ENCODE data around the gene ATP5ME. TPM values are rescaled to one million over a fixed set of nuclear protein-coding genes. Genes with fewer than 3 reads are reported as not detected.

The ATP5ME gene
- total and polyA plus RNA-seq, 2 of the 13 experiments (the other 11 are each of a cell fraction or from before 2014, with no cell fraction given) = 305 to 753 TPM

GRCh38 chr4:665751-666435, 8.2 kb downstream of the ATP5ME start:
- Histone ChIP-seq H3K4me2 (ENCODE audit: low read depth, low read length) (peak overlapping the region; percentile 55; the same call in 1 of the 2 replicates), H3K27me3 (ENCODE audit: control insufficient read depth in 1 of 2, insufficient read depth in 2 of 2, low read length in 2 of 2) (peaks cover 3 to 33% of the 10 kb centered on the region in 2 experiments; a peak in 4 of 5 replicates), H3K36me3 (replicated peaks in 1 of 2; ENCODE audit: control insufficient read depth in 1 of 2, insufficient read depth in 2 of 2, low read length in 2 of 2) (no peaks in the 10 kb centered on the region), H4K20me1 (ENCODE audit: insufficient read depth, low read length) (no peaks in the 10 kb centered on the region), H3K4me3 (replicated peaks in 1 of 3; ENCODE audit: insufficient read depth in 1 of 3, low read depth in 2 of 3, low read length in 3 of 3) (peak overlapping the region in 2 of 3 experiments; percentile 13 to 50; a peak in 3 of 6 replicates), H3K9me3 (ENCODE audit: low read length) (no peaks in the 10 kb centered on the region), H3K4me1 (ENCODE audit: insufficient read depth, low read length) (peaks cover 24% of the 10 kb centered on the region), H2AFZ (ENCODE audit: low read length) (no peak overlapping the region), H3K9ac (ENCODE audit: insufficient read depth, low read depth, low read length) (peak overlapping the region; percentile 29; the same call in 1 of the 2 replicates), H3K79me2 (ENCODE audit: insufficient read depth, low read length) (no peaks in the 10 kb centered on the region), H3K27ac (ENCODE audit: extremely low read length, insufficient read depth, low read length) (no peak overlapping the region)
- ChIA-PET CTCF (ENCODE audit: low intra/inter-chr PET ratio, low total read pairs) (no interaction called here), POLR2A (interaction anchor here (1.5 kb wide), 1 partner anchor 21 kb away, joined by 3 read pairs; no protein-coding TSS in a partner anchor)
- TF ChIP-seq NFKB2 (CRISPR knock-in tag; IDR thresholded peaks at IDR 0.05; ENCODE audit: borderline replicate concordance) (0 out of 2 replicates have a peak, but pooled peaks have one; percentile 17), CREM (IDR thresholded peaks at IDR 0.05) (no peak), CREM (CRISPR knock-in tag; IDR thresholded peaks at IDR 0.05) (no peak), MTF2 (CRISPR knock-in tag; IDR thresholded peaks at IDR 0.05; ENCODE audit: borderline replicate concordance) (no peak), ZNF850 (CRISPR knock-in tag; conservative IDR thresholded peaks at IDR 0.05) (no peak), SMAD3 (CRISPR knock-in tag; IDR thresholded peaks at IDR 0.05) (no peak), IRF2 (CRISPR knock-in tag; IDR thresholded peaks at IDR 0.05) (no peak), ZNF616 (CRISPR knock-in tag; IDR thresholded peaks at IDR 0.05; ENCODE audit: low read depth) (no peak), ZNF281 (CRISPR knock-in tag; IDR thresholded peaks at IDR 0.05; ENCODE audit: borderline replicate concordance) (0 out of 2 replicates have a peak, but pooled peaks have one; percentile 23), ZNF251 (CRISPR knock-in tag; IDR thresholded peaks at IDR 0.05) (no peak), ZNF768 (CRISPR knock-in tag; IDR thresholded peaks at IDR 0.05) (peak; percentile 58; the same call in 1 of the 2 replicates), SNAI1 (CRISPR knock-in tag; IDR thresholded peaks at IDR 0.05; ENCODE audit: borderline replicate concordance) (no peak)
- TF ChIP-seq, protein P1, sequence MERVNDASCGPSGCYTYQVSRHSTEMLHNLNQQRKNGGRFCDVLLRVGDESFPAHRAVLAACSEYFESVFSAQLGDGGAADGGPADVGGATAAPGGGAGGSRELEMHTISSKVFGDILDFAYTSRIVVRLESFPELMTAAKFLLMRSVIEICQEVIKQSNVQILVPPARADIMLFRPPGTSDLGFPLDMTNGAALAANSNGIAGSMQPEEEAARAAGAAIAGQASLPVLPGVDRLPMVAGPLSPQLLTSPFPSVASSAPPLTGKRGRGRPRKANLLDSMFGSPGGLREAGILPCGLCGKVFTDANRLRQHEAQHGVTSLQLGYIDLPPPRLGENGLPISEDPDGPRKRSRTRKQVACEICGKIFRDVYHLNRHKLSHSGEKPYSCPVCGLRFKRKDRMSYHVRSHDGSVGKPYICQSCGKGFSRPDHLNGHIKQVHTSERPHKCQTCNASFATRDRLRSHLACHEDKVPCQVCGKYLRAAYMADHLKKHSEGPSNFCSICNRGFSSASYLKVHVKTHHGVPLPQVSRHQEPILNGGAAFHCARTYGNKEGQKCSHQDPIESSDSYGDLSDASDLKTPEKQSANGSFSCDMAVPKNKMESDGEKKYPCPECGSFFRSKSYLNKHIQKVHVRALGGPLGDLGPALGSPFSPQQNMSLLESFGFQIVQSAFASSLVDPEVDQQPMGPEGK (CRISPR knock-in tag; IDR thresholded peaks at IDR 0.05) = no peak
- TF ChIP-seq, protein P2, sequence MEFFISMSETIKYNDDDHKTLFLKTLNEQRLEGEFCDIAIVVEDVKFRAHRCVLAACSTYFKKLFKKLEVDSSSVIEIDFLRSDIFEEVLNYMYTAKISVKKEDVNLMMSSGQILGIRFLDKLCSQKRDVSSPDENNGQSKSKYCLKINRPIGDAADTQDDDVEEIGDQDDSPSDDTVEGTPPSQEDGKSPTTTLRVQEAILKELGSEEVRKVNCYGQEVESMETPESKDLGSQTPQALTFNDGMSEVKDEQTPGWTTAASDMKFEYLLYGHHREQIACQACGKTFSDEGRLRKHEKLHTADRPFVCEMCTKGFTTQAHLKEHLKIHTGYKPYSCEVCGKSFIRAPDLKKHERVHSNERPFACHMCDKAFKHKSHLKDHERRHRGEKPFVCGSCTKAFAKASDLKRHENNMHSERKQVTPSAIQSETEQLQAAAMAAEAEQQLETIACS (CRISPR knock-in tag; IDR thresholded peaks at IDR 0.05) = no peak
- BruUV-seq (replicated peaks) = no TSS peak
- WGBS (ENCODE audit: low lambda C conversion rate) = 0% methylated on average over 2 of the region's 22 CpGs
- DNase-seq (ENCODE audit: low spot score) (no peak), FAIRE-seq (no peak), ATAC-seq (peak; percentile 59)
- in situ Hi-C loops (cut with HindIII; ENCODE audit: extremely low pct_ligation_motif_present, low pct_unique_long_range_greater_than_20kb) (no loop called here), intact Hi-C loops (cut with micrococcal nuclease; ENCODE audit: unreplicated experiment) (no loop called here)

All from HepG2 (cell line).